Stromal cell of bone marrow (primary cell): Measurements from ENCODE around the gene SLC39A5.
"Not testable (repeated sequence)": the region's sequence is repeated elsewhere in the genome, so short reads cannot be mapped to it uniquely, and the experiment has no call there.

Experiments
- DNase-seq: peaks from one replicate; pipeline ENCODE4 v3.0.0-alpha.2; 2012; ENCODE audit warnings: low read depth

SLC39A5 gene

GRCh38 chr12:56280849-56281248 is 51.0 kb downstream of the SLC39A5 start:
- DNase-seq: no peak

GRCh38 chr12:56282030-56282429 is 52.2 kb downstream of the SLC39A5 start:
- no peak for DNase-seq

DNA sequence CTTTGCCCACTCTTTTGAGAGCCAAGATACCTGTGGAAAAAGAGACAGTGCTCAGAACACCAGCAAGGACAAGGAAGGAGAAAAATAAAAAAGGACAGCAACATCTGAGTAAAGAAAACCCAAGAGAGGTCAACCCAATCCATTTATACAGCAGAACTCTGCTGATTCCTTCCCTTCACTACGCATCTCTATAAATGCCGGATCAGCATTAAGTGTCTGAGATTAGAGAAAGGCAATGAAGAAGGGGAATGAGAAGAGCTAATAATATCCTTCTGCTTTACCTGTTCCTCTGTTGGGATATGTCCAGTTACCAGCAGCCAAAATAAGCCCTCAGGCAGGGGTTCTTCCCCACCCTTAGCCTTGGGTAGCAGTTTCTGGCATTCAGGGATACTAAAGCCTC is 52.7 kb downstream of the SLC39A5 start:
- DNase-seq: no peak

- not testable (repeated sequence) for DNase-seq
Observed at GRCh38 chr12:56284263-56284662, 54.4 kb downstream of the SLC39A5 start.

- no peak for DNase-seq
Observed at GRCh38 chr12:56286044-56286830, 56.4 kb downstream of the SLC39A5 start.
